Fibroblast of peridontal ligament (primary cell): ENCODE data around the gene HERC2.
"Not testable (repeated sequence)": the region's sequence is repeated elsewhere in the genome, so short reads cannot be mapped to it uniquely, and the experiment has no call there.

Experiments used
- DNase-seq: peaks from one replicate; pipeline ENCODE4 v3.0.0-alpha.2; 2010; ENCODE audit errors: extremely low read depth

The HERC2 gene

DNA sequence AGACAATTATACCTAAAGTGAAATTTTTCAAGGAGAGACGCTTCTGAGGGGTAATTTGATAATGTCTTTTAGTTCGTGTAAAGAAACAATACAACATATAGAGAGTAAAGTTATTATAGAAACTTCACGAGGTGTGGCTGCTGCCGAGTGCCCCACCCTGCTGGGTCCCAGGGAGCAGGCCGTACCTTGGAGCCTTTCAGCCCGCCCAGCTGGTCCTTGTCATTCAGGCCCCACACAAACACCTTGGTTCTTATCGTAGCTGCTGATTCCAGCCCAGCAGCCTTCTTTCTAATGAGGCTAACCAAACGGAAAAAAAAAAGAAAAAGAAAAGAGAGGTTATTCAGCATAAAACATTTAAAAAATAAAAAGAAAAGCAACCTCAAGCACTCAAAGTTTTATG, 139.8 kb downstream of the HERC2 start:
- no peak for DNase-seq

DNA sequence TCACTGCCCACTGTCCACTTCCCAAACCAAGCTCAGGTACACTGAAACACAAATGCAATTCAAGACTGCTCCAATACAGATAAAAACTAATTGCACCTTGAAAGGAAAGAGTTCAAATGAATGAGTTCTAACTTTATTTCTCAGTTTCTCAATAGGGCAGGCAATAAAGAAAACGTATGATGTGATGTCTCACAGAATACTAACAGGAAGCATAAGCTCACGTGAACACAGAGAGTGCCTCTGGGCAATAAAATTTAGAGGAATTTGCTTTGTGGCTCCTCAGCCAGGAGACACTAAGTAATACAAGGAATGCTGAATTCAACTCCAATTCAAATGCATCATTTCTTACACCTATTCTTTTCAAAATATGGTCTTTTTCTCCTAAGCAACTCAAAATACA, 140.6 kb downstream of the HERC2 start:
- no peak for DNase-seq

DNA sequence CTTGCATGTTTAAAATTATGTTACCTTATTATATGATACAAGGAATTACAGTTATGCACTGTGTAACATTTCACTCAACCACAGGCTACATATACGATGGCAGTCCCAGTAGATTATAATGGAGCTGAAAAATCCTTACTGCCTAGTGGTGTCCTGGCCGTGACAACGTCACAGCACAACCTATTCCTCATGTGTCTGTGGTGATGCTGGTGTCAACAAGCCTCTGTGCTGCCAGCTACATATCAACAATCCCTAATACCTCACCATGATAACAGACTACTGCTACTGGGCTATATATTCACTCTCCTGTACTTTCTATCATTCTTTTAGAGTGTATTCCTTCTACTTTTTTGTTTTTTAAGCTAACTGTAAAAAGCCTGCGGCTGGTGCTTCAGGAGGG, 142.7 kb downstream of the HERC2 start:
- DNase-seq: no peak

DNA sequence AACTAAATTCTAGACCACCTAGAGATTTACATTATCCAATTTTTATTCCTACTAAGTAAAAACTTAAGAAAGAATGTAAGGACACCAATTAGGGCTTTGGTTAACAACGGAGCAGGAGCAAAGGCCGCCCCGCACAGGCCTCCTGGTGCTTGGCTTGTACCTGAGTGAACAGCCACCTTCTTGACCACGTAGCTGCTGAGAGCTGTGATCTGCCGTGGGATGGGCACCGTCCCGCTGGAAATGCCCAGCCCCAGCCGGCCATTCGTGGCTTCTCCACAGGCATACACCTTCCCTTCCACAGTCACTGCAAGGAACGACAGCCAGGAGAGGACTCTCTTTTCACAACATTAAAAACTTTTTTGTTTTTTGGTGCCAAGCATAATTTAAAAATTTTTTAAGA, 143.3 kb downstream of the HERC2 start:
- no peak for DNase-seq

DNA sequence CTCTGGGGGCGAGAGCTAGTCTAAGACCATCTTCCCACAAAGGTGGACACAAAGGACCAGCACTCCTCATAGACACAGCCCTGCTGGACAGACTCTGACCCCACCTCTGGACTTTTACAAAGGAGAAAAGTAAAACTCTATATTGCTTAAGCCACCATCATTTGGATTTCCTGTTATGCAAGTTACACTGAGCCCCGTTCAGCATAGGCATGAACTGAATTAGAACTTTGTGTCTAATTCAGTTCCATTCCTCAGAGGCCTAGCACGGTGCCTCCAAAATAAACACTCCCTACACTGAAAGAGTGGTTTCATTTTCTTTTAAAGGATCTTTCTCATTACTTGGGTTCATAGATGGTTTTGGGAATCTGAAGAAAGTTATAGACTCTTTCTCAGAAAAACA, 143.7 kb downstream of the HERC2 start:
- DNase-seq: peak; percentile 53

DNA sequence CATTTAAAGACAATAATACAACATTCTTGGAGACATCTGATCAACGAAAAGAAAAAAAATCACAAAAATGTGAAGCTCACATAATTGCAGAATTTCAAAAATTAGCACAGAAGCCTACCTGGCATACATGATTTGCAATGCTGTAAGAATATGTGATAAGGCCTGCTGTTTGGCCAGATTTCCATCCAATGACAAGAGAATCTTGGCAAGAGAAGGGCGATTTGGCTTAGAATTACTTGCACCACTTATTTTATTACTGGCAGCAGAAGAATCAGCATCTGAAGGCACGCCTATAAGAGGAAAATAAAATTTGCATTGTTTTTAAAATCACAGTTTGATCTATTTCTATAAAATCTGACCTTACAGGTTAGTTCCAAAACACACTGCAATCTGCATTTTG, 152.6 kb downstream of the HERC2 start:
- no peak for DNase-seq

DNA sequence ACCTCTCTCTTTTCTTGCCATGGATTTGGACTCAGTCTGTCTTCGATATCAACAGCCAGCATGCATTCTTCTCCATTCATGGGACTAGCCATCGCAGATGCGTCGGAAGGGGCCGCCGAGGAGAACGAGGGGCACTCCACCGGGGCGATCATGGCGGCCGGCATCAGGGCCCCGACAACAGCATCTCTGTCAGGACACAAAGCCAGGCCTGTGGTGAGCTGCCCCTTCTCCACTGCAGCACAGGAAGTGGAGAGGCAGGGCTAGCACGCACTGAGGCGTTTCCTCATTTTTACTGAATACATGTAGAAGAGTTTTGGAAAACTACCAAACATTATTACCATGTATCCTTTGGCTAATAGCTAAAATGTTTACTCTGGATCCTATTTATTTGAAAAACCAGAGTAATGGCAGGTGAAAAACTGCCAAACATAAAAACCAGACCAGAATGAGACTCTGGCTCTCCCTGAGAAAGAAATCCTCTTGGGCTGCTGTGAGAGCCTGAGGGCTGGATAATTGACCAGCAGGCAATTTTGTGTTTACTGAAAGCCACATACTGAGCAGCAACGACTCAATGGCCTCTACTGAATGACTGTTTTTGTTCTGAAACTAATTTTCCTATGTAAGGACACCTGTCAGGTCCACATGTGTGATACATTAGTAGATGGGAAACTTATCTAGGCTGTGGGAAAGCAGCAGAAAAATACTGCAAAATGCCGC, 153.4 kb downstream of the HERC2 start:
- not testable (repeated sequence) for DNase-seq

DNA sequence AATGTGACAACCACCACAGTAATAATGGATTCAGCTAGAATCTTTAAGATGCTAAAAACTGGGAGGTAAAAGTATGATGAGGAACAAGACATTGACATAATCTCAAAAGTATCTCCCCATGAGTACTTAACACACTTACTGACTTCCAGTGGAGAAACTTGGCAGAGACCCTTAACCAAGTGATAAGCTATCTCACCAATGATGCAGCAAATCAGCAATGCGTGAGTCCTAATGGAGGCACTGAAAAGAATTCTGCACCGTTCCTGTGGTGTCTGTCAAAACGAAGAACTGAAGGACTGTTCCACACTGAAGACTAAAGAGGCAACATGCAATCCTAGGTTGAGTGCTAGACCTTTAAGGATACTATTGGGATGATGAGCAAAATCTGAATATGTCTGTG, 154.9 kb downstream of the HERC2 start:
- no peak for DNase-seq

DNA sequence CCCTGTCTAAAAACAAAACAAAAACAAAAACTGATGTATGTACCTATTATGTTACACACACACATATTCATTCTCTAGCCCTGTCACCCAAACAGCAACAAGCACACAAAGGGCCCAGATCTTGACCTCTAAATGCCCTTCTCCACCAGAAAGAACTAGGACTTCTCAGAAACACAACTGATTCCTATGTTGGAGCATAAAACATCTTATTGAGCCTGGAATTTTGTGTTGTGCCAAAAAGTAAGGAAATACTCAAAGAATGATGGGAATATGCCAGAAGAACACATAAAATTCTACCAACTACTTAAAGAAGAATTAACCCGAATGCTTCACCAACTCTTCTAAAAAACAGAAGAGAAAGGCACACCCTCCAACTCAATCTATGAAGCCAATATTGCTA, 156.2 kb downstream of the HERC2 start:
- peak; percentile 52 for DNase-seq

DNA sequence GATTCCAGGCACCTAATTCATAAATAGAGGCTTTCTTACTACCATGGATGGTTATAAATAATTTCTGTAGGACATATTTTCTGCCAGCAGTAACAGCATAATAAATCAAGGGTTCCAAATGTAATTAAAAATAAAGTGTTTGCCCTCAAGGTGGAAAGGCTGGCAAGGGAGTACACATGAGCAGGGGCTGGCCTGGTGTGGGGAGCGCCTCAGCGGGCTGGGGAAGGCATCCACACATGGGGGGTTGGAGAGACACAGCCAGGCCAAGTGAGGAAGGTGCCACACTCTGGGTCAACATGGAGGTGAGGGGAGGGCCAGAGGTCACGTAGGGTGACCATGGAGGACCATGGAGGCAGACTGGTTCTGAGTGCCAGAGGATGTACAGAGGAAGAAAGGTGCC, 157.1 kb downstream of the HERC2 start:
- no peak for DNase-seq

DNA sequence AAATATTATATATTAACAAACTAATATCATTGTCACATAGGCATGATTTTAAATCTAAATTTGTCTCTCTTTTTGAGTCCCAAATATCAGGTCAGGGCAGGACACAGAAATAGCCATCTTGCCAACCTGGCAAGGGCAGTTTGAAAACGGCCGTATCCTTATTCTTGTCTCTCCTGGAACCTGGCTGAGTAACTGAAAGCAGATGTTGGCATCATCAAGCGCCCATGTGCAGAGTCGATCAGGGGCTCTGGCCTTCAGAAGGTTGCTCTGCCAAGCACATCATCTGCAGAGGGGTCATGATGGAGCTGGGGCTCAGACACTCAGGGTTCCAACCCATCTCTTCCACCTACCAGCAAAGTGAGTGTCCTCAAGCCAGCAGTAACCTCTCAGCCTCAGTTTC, 167.7 kb downstream of the HERC2 start:
- DNase-seq: no peak

DNA sequence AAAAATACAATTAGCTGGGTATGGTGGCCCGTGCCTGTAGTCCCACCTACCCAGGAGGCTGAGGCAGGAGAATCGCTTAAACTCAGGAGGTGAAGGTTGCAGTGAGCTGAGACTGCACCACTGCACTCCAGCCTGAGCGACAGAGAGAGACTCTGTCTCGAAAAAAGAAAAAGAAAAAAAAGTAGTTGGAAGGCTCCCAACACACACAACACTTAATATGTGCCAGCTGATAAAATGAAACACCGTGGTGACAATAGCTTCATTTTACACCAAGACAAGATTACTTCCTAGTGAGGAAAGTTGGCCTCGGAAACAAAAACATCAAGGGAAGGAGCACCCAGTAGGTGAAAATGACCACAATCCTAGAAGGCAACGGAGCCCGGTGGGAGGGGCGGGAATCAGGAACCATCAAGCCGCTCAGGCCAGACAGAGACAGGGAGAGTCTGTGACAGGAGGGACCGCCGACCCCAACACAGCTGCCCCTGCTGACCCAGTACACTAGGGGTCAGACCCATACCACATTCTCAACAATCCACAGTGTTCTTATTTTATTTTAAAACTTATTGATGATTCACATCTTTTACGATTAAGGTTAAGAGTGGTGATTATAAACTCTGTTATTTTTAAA, 168.4 kb downstream of the HERC2 start:
- no peak for DNase-seq

DNA sequence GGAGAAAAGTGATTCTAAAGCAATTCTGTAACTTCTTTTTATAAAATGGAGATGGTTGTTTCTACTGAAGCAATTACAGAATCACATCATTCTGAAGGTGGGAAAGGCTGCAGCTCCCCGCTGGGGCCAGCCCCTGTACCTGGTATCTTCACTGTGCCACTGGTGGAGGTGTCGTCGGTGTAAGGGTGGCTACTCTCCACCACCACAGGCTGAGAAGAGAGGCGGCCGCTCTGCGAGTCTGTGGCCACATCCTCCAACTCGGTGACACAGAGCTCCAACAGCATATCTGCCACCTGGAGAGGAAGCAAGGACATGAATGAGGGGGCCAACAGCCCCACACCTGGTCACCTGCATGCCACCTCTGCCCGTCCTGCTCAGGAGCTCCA, 169.4 kb downstream of the HERC2 start:
- DNase-seq: not testable (repeated sequence)

DNA sequence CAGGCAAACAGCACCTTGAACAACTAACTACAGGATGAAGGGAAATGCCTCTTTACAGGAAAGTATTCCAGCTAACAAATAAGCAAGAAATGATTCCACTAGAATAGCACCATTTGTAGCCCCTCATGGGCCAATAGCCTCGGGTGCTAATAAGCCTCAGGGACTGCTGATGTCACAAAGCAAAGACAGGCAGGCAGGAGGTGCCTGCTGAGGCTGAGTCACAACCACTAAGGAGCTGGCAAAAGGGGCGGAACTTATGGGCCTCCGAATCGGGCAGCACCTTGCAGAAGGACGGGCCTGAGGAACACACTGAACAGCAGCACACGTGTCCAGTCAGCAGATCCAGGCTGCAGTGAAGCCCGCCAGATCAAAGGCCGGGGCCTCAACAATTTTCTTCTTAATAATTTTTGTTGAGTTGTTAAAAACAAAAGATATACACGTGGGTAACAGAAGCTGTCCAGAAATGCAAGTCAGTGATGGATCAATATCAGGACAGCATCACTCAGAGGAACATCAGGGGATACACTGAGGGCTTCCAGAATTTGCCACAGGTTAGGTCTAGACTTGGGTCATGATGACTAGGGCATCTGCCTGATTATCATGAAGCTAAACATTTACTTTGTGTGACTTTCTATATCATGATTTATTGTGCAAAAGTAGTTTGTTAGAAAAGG, 170.0 kb downstream of the HERC2 start:
- DNase-seq: not testable (repeated sequence)

DNA sequence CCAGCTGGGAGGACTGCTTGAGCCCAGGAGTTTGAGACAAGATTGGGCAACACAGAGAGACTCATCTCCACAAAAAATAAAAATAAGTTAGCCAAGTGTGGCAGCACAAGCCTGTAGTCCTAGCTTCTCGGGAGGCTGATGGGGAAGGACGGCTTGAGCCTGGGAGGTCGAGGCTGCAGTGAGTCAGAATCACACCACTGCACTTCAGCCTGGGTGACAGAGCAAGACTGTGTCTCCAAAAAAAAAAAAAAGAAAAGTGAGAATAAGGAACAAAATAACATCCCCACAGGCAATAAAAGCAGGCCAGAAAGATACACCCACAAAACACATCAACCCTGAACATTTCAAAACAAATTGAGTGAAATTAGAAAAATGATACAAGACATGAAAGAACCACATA, 174.2 kb downstream of the HERC2 start:
- DNase-seq: no peak

DNA sequence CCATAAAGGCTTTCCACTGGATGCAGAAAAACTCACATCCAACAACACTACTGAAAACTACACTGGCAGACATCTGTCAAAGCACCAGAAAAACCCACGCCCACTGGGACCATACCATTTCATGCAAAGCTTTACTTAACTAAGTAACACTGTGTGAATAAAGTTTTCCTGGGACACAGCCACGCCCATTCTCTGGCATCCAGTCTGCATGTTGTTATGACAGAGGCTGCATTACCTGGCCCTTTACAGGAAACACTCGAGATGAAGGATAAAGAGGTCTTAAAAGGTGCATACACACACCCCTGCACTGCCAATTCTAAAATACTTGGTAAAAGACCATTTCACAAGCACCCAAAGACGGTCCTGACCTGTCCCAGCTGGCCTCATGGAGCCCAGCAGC, 176.6 kb downstream of the HERC2 start:
- not testable (repeated sequence) for DNase-seq

DNA sequence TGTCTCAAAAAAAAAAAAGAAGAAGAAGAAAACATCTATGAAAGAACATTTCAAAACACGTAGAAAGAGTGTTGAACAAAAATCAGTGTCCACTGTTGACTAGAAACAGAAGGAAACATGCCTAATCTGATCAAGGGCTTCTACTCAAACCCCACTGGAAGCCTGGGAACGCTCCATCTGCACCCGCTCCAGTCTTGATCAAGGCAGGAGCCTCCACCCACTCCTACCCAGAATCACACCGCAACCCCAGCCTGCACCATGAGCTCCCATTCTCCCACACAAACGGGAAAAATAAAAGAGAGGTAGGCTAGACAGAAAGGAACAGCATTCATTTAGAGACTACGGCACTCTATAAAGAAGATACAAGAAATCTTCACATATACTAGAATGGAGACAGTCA, 181.9 kb downstream of the HERC2 start:
- no peak for DNase-seq

DNA sequence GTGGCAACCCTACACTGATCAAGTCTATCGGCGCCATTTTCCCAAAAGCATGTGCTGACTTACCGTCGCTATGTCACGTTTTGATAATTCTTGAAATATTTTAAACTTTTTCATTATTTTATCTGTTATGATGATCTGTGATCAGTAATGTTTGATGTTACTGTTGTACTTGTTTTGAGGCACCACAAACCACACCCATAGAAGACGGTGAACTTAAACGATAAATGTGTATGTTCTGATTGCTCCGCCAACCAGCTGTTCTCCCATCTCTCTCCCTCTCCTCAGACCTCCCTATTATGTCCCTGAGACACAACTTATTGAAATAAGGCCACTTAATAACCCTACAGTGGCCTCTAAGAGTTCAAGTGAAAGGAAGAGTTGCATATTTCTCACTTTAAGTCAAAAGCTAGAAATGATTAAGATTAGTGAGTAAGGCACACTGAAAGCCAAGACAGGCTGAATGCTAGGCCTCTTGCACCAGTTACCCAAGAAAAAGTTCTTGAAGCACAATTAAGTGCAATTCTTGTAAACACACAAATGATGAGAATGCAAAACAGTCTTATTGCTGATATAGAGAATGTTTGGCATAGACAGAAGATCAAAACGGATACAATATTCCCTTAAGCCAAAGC, 184.5 kb downstream of the HERC2 start:
- not testable (repeated sequence) for DNase-seq

DNA sequence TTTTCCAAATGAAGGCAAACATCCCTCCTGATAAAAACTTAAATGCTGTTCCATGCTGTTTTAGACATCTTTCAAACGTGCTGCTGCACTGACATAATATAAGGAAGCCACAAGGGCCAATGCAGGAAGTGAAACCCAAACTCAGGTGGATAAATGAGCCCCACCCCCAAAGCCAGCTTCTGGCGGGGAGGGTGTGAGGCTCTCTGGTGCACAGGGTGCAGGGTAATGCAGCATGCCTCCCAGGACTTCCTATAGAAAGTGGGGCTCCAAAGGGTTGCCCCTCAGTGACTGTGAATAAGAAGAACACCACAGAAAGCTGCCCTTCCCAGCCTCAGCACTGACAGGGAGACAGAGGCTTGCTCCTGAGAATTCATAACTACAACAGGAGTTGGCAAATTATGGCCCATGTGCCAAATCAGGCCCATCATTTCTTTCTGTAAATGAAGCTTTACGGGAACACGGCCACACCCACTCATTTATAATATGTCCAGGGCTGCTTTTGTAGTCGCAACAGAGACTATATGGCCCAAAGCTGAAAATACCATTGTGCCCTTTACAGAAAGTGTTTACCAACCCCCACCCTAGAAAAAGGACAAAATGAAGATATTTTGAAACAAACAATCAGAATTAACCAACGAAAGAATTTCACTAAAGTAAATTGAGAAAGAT, 185.6 kb downstream of the HERC2 start:
- DNase-seq: not testable (repeated sequence)

DNA sequence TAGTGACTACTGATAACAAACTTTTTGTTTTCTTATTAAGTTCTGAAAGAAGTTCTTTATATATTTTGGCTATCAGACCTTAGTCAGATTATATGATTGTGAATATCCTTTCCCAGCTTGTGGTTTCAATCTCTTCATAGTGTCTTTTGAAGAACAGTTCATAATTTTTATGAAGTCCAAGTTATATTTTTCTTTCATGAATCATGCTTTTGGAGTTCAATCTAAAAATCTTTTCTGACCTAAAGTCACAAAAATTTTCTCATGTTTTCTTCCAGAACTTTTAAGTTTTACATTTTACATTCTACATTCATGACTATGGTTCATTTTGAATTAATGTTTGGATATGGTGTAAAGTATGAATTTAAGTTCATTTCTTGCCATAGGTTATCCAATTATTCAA, 188.7 kb downstream of the HERC2 start:
- DNase-seq: peak; percentile 54

DNA sequence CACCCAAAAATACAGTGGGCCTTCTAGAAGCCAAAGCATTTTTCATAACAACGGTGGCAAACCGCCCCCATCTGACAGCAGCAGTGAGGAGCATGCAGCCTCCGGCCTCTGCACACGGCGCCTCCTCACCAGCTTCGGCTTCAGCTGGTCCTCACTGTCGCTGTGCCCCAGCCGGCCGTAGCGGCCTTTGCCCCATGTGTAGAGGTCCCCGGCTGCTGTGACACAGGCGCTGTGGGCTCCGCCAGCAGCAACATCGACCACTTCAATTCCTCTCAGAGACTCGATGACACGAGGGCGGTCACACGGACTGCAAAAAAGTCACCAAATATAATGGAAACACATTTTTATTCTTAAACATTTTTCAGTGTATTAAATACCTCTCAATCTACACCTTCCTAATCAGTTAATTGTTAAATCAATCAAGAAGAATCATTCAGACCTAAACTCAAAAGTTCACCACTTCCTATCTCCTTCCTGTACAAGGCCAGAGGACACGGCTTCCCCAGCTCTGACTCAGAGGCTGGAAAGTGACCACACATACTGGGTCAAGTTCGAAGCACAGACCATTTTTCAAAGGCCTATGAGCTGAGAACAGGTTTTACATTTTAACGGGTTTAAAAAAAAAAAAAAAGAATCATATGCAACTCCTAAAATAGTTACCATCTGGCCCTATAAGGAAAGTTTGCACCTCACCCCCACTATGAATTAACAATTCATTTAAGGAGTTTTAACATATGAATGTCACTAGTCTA, 189.3 kb downstream of the HERC2 start:
- DNase-seq: peak; percentile 49
